OCI-LY1 (cell line): Measurements from ENCODE around the gene TBXT.
"Not testable (repeated sequence)": the region's sequence is repeated elsewhere in the genome, so short reads cannot be mapped to it uniquely, and the experiment has no call there.

Experiments
- EZH2 ChIP-seq: fragments of 200-600 bp; sonication (generic), shearing (Covaris generic); IDR thresholded peaks from 2 replicates; pipeline ENCODE4 v1.8.0; 2017; ENCODE audit warnings: borderline replicate concordance, mixed run types, mild to moderate bottlenecking, antibody characterized with exemption, low read length, moderate library complexity, mixed read lengths
- TF ChIP-seq, protein P1 (sequence below): fragments of 200-600 bp; sonication (generic), shearing (Covaris generic); IDR thresholded peaks from 2 replicates; pipeline ENCODE4 v1.5.1; 2017; ENCODE audit warnings: mild to moderate bottlenecking, antibody characterized with exemption, low read length, moderate library complexity, mixed read lengths

DNA sequence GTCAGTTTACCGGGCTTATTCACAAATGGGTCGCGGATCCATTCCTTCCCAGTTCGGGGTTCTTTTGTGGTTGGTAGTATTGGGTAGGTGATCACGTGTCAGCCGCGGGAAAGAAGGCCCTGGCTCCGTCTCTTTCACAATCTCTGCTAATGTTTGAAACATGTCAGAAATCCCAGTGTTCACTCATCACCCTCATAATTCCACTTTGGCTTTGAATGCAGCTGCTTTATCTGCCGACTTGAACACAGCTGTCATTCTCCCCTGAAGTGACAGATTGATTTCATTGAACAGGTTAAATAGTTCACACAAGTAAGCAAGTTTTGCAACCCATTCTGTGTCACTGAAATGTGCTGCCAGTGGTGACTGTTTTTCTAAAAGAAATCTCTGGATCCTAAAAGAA, 44.5 kb downstream of the TBXT start:
- TF ChIP-seq, protein P1, sequence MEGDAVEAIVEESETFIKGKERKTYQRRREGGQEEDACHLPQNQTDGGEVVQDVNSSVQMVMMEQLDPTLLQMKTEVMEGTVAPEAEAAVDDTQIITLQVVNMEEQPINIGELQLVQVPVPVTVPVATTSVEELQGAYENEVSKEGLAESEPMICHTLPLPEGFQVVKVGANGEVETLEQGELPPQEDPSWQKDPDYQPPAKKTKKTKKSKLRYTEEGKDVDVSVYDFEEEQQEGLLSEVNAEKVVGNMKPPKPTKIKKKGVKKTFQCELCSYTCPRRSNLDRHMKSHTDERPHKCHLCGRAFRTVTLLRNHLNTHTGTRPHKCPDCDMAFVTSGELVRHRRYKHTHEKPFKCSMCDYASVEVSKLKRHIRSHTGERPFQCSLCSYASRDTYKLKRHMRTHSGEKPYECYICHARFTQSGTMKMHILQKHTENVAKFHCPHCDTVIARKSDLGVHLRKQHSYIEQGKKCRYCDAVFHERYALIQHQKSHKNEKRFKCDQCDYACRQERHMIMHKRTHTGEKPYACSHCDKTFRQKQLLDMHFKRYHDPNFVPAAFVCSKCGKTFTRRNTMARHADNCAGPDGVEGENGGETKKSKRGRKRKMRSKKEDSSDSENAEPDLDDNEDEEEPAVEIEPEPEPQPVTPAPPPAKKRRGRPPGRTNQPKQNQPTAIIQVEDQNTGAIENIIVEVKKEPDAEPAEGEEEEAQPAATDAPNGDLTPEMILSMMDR: not testable (repeated sequence)
- TF ChIP-seq EZH2: not testable (repeated sequence)
